Psoas muscle (tissue), 8 donors: ENCODE data around the gene ABHD17A. TPM values are rescaled to one million over a fixed set of nuclear protein-coding genes. Genes with fewer than 3 reads are reported as not detected.

Experiments
- ATAC-seq, 4 donors: fragments of 200-7000 bp; cut with Tn5 transposase; one replicate each; pipeline ENCODE4 v1.9.1; 2020; ENCODE audit warnings: moderate library complexity in 3 of 4, mild to moderate bottlenecking in 2 of 4
- DNase-seq, 2 donors: peaks; one replicate each; pipeline ENCODE4 v3.0.0-alpha.2; 2020
- H3K27ac ChIP-seq: fragments of 200-600 bp; one replicate; pipeline ENCODE4 v1.8.0; 2022
- H3K27me3 ChIP-seq, 3 donors: fragments of 200-600 bp in 1 of 3; one replicate each; pipeline versions ENCODE4 v1.6.1 to v1.8.0; 2013 to 2022; ENCODE audit warnings: low read length in 2 of 3, mild to moderate bottlenecking in 2 of 3, moderate library complexity in 1 of 3; ENCODE audit not compliant: insufficient read depth in 3 of 3
- H3K36me3 ChIP-seq, 2 donors: fragments of 200-600 bp in 1 of 2; one replicate each; pipeline versions ENCODE4 v1.6.1 to v1.8.0; 2013 to 2022; ENCODE audit warnings: low read depth in 1 of 2, mild to moderate bottlenecking in 1 of 2, moderate library complexity in 1 of 2; ENCODE audit not compliant: insufficient read depth in 1 of 2
- H3K4me1 ChIP-seq: fragments of 200-600 bp; one replicate; pipeline ENCODE4 v1.8.0; 2022
- H3K4me3 ChIP-seq: fragments of 200-600 bp; one replicate; pipeline ENCODE4 v1.8.0; 2022; ENCODE audit warnings: mild to moderate bottlenecking
- H3K9me3 ChIP-seq: fragments of 200-600 bp; one replicate; pipeline ENCODE4 v1.8.0; 2022
- WGBS, 3 donors: extraction: QIAGEN DNeasy Blood & Tissue Kit; methylation state at CpG; one replicate each; pipeline versions ENCODE4 v1.1.6 to v1.1.7; 2013; 5-methylcytosine and 5-hydroxymethylcytosine counted together
- intact Hi-C, 2 donors: fragments of 100-400 bp; cut with DNase I; formaldehyde crosslinking; loops; one replicate each; pipeline versions ENCODE4 v1.11.0 to v1.14.2; 2022
- polyA plus RNA-seq, 3 donors: library from polyadenylated mRNA; stranded (reverse); fragments of 200-250 nt; gene quantifications; one replicate each; pipeline ENCODE4 v1.2.3, GENCODE V29; 2013
- total RNA-seq, 4 donors: library from RNA; stranded (reverse); fragmentation: NEBNext Ultra II Directional in 2 of 4; extraction: Animal tissue kit (Norgen Biotek cat#: 25700) in 2 of 4; gene quantifications; one replicate each; pipeline versions ENCODE4 v1.2.1 to v1.2.4, GENCODE V29; 2021 to 2023
- TF ChIP-seq, protein P1 (sequence below): fragments of 200-600 bp; IDR thresholded peaks from one replicate; pipeline ENCODE4 v1.8.0; 2022; ENCODE audit warnings: antibody characterized with exemption
- donor health status: healthy with polysubstance abuse.
- donor health status: DM: no; HTN: no; CAD: no; lungs with moderate emphysema.
- donor health status: Bipolar disorder and iron deficiency.
- donor health status: healthy.
- donor health status: DM: yes; HTN: yes; CAD: no.
- donor health status: DM: no; HTN: no; CAD: no.
- donor health status: DM: no; HTN: no; CAD: no.
- donor health status: DM: yes; HTN: yes; CAD: no.

Gene ABHD17A
- total and polyA plus RNA-seq, 7 donors = 35.5 to 58.9 (median 44.8) TPM

DNA sequence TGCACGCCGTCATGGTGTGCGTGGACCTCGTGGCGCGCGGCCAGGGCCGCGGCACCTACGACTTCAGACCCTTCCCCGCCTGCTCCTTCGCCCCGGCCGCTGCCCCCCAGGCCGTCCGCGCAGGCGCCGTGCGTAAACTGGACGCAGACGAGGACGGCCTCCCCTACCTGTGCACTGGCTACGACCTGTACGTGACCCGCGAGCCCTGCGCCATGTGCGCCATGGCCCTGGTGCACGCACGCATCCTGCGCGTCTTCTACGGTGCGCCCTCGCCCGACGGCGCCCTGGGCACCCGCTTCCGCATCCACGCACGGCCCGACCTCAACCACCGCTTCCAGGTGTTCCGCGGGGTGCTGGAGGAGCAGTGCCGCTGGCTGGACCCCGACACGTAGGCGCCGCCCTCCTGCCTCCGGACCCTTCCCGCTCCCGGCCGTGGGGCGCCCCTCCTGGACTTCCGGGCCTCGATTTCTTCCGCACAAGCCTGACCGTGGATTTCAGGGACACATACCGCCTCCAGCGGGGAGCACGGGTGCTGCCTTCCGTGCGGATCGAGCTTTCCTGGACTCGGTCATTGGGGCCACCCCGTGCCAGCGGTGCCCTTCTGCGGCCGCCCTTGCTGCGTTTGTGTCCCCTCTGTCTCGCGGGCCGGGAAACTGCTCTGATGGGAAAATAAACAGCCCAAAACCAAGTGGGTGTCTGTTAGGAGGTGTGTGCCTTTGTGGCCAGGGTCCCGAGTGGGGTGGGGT, 27.6 kb upstream of the ABHD17A start:
- no peak overlapping the region for H3K27ac ChIP-seq
- 96 to 97% (median 97%) methylated on average over 73 to 77 of the region's 77 CpGs for WGBS, 3 donors
- intact Hi-C loops = no loop called here
- DNase-seq (no peak), ATAC-seq (no peak)
- TF ChIP-seq, protein P1, sequence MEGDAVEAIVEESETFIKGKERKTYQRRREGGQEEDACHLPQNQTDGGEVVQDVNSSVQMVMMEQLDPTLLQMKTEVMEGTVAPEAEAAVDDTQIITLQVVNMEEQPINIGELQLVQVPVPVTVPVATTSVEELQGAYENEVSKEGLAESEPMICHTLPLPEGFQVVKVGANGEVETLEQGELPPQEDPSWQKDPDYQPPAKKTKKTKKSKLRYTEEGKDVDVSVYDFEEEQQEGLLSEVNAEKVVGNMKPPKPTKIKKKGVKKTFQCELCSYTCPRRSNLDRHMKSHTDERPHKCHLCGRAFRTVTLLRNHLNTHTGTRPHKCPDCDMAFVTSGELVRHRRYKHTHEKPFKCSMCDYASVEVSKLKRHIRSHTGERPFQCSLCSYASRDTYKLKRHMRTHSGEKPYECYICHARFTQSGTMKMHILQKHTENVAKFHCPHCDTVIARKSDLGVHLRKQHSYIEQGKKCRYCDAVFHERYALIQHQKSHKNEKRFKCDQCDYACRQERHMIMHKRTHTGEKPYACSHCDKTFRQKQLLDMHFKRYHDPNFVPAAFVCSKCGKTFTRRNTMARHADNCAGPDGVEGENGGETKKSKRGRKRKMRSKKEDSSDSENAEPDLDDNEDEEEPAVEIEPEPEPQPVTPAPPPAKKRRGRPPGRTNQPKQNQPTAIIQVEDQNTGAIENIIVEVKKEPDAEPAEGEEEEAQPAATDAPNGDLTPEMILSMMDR = no peak
- no peak overlapping the region for H3K4me3 ChIP-seq
- H3K27me3 ChIP-seq = no peaks in the 10 kb centered on the region
- H3K36me3 ChIP-seq = peaks cover 0 to 20% of the 10 kb centered on the region in 2 donors
- H3K9me3 ChIP-seq = no peaks in the 10 kb centered on the region
- peaks cover 3% of the 10 kb centered on the region for H3K4me1 ChIP-seq

DNA sequence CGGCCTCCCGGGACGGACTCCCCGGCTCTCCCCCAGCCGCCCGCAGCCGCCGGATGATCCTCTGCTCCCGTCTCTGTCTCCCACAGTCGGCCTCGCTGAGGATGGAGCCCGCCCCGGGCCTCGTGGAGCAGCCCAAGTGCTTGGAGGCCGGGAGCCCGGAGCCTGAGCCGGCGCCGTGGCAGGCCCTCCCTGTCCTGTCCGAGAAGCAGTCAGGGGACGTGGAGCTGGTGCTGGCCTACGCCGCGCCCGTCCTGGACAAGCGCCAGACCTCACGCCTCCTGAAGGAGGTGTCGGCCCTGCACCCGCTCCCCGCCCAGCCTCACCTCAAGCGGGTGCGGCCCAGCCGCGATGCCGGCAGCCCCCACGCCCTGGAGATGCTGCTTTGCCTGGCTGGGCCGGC, 26.7 kb upstream of the ABHD17A start:
- H3K27ac ChIP-seq = no peak overlapping the region
- peaks cover 3% of the 10 kb centered on the region for H3K4me1 ChIP-seq
- peaks cover 0 to 16% of the 10 kb centered on the region in 2 donors for H3K36me3 ChIP-seq
- ATAC-seq (no peak), DNase-seq (no peak)
- no peaks in the 10 kb centered on the region for H3K9me3 ChIP-seq
- intact Hi-C loops = no loop called here
- WGBS, 3 donors = 91 to 92% (median 92%) methylated on average over 33 to 37 of the region's 37 CpGs
- TF ChIP-seq, protein P1 = no peak
- no peak overlapping the region for H3K4me3 ChIP-seq
- no peaks in the 10 kb centered on the region for H3K27me3 ChIP-seq

DNA sequence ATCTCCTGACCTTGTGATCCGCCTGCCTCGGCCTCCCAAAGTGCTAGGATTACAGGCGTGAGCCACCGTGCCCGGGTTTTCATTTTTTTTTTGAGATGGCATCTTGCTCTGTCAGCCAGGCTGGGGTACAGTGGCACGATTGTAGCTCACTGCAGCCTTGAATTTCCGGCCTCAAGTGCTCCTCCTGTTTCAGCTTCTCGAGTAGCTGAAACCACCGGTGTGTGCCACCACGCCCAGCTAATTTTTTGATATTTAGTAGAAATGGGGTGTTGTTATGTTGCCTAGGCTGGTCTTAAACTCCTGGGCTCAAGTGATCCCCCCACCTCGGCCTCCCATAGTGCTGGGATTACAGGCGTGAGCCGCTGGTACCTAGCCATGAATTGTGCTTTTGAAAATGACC, 25.8 kb upstream of the ABHD17A start:
- H3K36me3 ChIP-seq = peaks cover 0 to 16% of the 10 kb centered on the region in 2 donors
- TF ChIP-seq, protein P1 = no peak
- peaks cover 3% of the 10 kb centered on the region for H3K4me1 ChIP-seq
- H3K9me3 ChIP-seq = no peaks in the 10 kb centered on the region
- H3K27ac ChIP-seq = no peak overlapping the region
- ATAC-seq (no peak), DNase-seq (no peak)
- no peaks in the 10 kb centered on the region for H3K27me3 ChIP-seq
- intact Hi-C loops = no loop called here
- no peak overlapping the region for H3K4me3 ChIP-seq
- WGBS, 3 donors = 84 to 87% (median 85%) methylated on average over 10 to 13 of the region's 13 CpGs

DNA sequence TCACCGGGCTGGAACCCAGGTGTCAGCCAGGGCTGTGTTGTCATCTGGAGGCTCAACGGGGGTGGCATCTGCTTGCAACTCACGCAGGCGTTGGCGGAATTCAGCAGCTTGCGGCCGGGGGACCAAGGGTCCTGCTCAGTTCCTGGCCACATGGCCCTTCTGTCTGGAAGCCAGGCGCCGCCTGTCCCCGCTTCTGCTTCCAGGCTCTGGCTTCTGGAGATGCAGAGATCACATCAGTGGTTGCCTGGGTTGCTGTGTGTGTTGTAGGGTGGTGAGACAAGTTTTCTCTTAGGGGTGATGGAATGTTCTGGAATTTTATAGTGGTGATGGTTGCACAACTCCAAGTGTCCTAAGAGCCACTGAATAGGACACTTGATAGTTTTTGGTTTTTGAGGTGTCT, 24.9 kb upstream of the ABHD17A start:
- Histone ChIP-seq H3K9me3 (no peaks in the 10 kb centered on the region), H3K4me1 (peaks cover 8% of the 10 kb centered on the region), H3K27ac (no peak overlapping the region), H3K27me3 (no peaks in the 10 kb centered on the region), H3K36me3 (peaks cover 0 to 16% of the 10 kb centered on the region in 2 donors), H3K4me3 (no peak overlapping the region)
- TF ChIP-seq, protein P1 = no peak
- intact Hi-C loops = no loop called here
- no peak for DNase-seq
- WGBS, 3 donors = 82 to 91% (median 89%) methylated on average over 10 of the region's 10 CpGs
- no peak for ATAC-seq

DNA sequence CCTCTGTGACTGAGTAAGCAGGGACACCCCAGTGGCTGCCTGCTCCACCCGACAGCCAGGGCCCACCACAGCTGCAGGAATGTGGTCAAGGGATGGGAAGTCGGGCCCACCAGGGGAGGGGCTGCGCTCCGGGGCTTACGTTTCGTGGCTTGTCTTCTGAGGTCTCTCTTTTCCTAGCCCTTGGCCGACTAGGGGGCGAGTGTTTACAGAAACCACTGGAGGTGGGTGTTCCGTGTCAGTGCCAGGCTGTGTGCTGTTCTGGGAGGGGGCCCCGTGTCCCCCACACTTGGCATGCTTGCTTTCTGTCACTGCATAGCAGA, 24.4 kb upstream of the ABHD17A start:
- no peaks in the 10 kb centered on the region for H3K27me3 ChIP-seq
- intact Hi-C loops = no loop called here
- ATAC-seq = no peak
- H3K9me3 ChIP-seq = no peaks in the 10 kb centered on the region
- no peak overlapping the region for H3K27ac ChIP-seq
- peaks cover 0 to 16% of the 10 kb centered on the region in 2 donors for H3K36me3 ChIP-seq
- TF ChIP-seq, protein P1 = no peak
- H3K4me3 ChIP-seq = no peak overlapping the region
- H3K4me1 ChIP-seq = peaks cover 8% of the 10 kb centered on the region
- DNase-seq = no peak
- WGBS, 3 donors = 55 to 70% (median 63%) methylated on average over 10 of the region's 10 CpGs
